ENCODE measurements around the gene H2AZ1. TPM values are rescaled to one million over a fixed set of nuclear protein-coding genes. Genes with fewer than 3 reads are reported as not detected.

Gene H2AZ1
- total RNA-seq (100 to 1,000 TPM in 4 of 5 donors, 10 to 100 TPM in 1; 93.9 to 146 (median 131) TPM), total RNA-seq (86.8 to 363 (median 104) reads per million in 29 experiments)
- total RNA-seq (2013) = 151 TPM

DNA sequence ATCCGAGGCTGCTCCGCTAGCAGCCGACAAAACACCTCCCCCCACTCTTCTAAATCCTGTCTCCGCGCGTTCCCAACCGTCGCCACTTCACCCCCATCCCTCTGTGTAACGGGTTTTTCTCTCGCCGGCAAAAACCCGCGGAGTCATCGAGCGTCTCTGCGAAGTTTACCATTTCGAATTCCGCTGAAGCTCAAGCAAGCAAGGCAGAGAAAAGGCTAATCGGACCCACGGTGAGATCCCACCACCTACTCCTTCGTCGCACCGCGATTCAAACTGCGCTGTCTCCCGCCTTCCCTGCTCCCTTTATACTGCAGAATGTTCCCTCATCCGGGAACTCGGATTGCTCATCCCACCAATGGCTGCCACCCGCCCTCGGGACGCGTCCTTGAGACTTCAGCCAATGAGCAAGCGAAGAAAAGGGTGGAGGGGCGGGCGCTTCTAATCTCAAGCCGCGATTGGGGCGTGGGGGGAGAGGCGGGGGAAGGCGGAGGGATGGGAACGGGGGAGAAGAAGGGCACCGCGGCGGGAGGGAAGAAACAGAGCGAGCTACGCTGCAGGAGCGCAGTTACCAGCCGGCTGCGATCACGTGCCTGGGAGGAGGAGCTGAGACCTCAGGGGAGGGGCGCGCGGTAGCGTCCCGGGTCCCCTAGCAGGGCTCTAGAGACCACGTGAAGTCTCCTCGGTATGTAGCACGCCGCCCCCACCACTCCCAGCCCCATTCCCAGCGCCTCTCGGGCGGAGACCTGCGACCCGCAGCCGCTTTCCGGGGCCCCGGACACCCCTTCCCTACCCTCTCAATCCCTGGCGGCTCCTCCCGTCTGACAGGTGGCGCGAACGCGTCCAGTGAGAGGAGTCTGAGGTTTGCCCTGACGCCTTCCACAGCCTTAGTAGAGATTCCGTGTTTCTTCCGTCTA, at the start of gene H2AZ1:
Gene H2AZ1 (minus strand): TSS at position 277 of the 914 bp plus-strand sequence. CDS start 105 bp downstream, at position 172.
- Mint-ChIP-seq H3K27ac (no peak within 1 kb of the TSS), H3K36me3 (peaks cover 5% of the 10 kb centered on the region)
- POLR2A ChIA-PET = interaction anchor here (0.6 to 2.0 kb wide), 9 partner anchors 9 to 1473 kb away, joined by 3 to 10 read pairs (median 5); partner anchors contain the start of gene LAMTOR3 (in 1 of the 2)

DNA sequence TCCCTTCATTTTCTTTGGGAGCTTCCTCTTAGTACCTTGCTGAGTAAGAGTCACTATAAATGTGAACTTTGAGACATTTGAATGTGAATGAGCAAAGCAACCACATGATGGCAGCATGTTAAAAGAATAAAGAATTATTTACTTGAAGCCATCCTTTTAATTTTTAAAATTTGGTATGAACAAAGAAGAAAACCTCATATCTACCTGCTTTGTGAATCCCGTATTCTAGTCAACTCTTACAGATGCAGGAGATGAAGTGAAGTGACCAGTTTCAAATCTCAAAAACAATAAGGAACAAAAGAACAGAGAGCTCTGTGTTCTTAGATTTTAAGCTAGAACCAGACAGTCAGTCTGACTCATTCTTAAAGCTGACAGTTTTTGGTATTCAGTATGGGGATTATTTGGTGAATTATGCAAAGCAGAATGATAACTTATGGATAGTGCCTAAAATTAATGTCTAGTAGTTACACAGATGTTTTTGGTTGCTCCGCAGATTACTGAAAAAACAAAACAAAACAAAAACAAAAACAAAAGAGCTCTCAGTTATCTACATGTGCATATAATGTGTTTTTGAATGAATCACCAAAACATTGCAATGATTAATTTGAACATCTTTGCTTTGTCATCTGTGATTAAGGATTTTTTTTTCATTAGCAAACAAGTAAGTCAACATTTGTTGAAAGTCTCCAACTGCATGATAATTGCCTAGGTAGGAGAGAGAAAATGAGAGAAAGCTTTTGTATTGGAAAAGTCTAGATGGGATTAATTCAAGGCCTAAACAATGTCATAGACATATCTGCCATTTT, 48.2 kb upstream of the H2AZ1 start:
- Histone ChIP-seq H3K36me3 (ENCODE audit: control insufficient read depth in 2 of 2, extremely low read depth in 1 of 2, insufficient read depth in 1 of 2, low read length in 1 of 2) (no peaks in the 10 kb centered on the region), H3K9me3 (no peaks in the 10 kb centered on the region), H3K4me3 (ENCODE audit: control insufficient read depth in 1 of 2, extremely low read depth in 1 of 2, low read length in 1 of 2) (no peak overlapping the region), H3K27me3 (replicated peaks in 1 of 2; ENCODE audit: control insufficient read depth in 2 of 2, extremely low read depth in 1 of 2, insufficient read depth in 2 of 2, low read length in 1 of 2) (no peaks in the 10 kb centered on the region), H3K4me1 (ENCODE audit: control insufficient read depth in 1 of 2, extremely low read depth in 1 of 2, insufficient read depth in 2 of 2, low read length in 2 of 2) (no peaks in the 10 kb centered on the region), H3K27ac (ENCODE audit: low read length) (no peak overlapping the region)
- no peaks in the 10 kb centered on the region for H3K27me3 Mint-ChIP-seq
- H3K36me3 Mint-ChIP-seq = no peaks in the 10 kb centered on the region
- POLR2A ChIA-PET = no interaction called here
- no peak overlapping the region for H3K4me3 Mint-ChIP-seq
- WGBS (ENCODE audit: insufficient coverage) = no CpG with 5 or more reads among the region's 2 CpGs
- no peaks in the 10 kb centered on the region for H3K9me3 Mint-ChIP-seq
- no peak overlapping the region for H3K27ac Mint-ChIP-seq
- CTCF ChIA-PET = interaction anchor here (0.6 to 3.7 kb wide), 5 partner anchors 9 to 1599 kb away, joined by 3 to 9 read pairs (median 3); no protein-coding TSS in a partner anchor
- DNase-seq (peak in 1 of 35 experiments; percentile 23), ATAC-seq (replicated peaks in 1 of 4) (no peak)
- no peaks in the 10 kb centered on the region for H3K4me1 Mint-ChIP-seq

More for the DNA sequence above, at the start of gene H2AZ1:
- Histone ChIP-seq H3K4me3 (ENCODE audit: control insufficient read depth in 1 of 2, extremely low read depth in 1 of 2, low read length in 1 of 2) (peak within 1 kb of the TSS; percentile 73 to 99), H3K36me3 (ENCODE audit: control insufficient read depth in 2 of 2, extremely low read depth in 1 of 2, insufficient read depth in 1 of 2, low read length in 1 of 2) (peaks cover 0 to 11% of the 10 kb centered on the region in 2 donors), H3K4me1 (ENCODE audit: control insufficient read depth in 1 of 2, extremely low read depth in 1 of 2, insufficient read depth in 2 of 2, low read length in 2 of 2) (peaks cover 25 to 26% of the 10 kb centered on the region in 2 experiments), H3K9me3 (no peaks in the 10 kb centered on the region), H3K27me3 (replicated peaks in 1 of 2; ENCODE audit: control insufficient read depth in 2 of 2, extremely low read depth in 1 of 2, insufficient read depth in 2 of 2, low read length in 1 of 2) (no peaks in the 10 kb centered on the region), H3K27ac (ENCODE audit: low read length) (peak within 1 kb of the TSS; percentile 95)
- H3K4me3 Mint-ChIP-seq = no peak within 1 kb of the TSS
- no peaks in the 10 kb centered on the region for H3K27me3 Mint-ChIP-seq
- peaks cover 12 to 28% (median 21%) of the 10 kb centered on the region in 3 donors for H3K4me1 Mint-ChIP-seq
- 0% methylated on average over 62 of the region's 76 CpGs for WGBS (ENCODE audit: insufficient coverage)
- CTCF ChIA-PET = interaction anchor here (0.5 to 2.6 kb wide), 15 partner anchors 10 to 1807 kb away, joined by 3 to 10 read pairs (median 5); partner anchors contain the start of genes DAPP1 (in 1 of the 2), LAMTOR3 (in 1 of the 2) and STPG2 (in 1 of the 2)
- peak; percentile 90 to 98 (median 95) for DNase-seq
- ATAC-seq (replicated peaks in 1 of 4) = peak; percentile 70 to 76 (median 73)
- H3K9me3 Mint-ChIP-seq = no peaks in the 10 kb centered on the region

GRCh38 chr4:99991741-99992140, 41.7 kb upstream of the H2AZ1 start:
- no peak for DNase-seq
- WGBS (ENCODE audit: insufficient coverage) = no CpG with 5 or more reads among the region's 3 CpGs
- Mint-ChIP-seq H3K36me3 (no peaks in the 10 kb centered on the region), H3K4me3 (no peak overlapping the region), H3K9me3 (no peaks in the 10 kb centered on the region), H3K4me1 (no peaks in the 10 kb centered on the region), H3K27me3 (peaks cover 7% of the 10 kb centered on the region in 2 donors), H3K27ac (no peak overlapping the region)
- no peak overlapping the region for H3K27ac ChIP-seq (ENCODE audit: low read length)
- POLR2A ChIA-PET = no interaction called here
- no peaks in the 10 kb centered on the region for H3K4me1 ChIP-seq (ENCODE audit: control insufficient read depth in 1 of 2, extremely low read depth in 1 of 2, insufficient read depth in 2 of 2, low read length in 2 of 2)
- CTCF ChIA-PET = no interaction called here
- no peaks in the 10 kb centered on the region for H3K36me3 ChIP-seq (ENCODE audit: control insufficient read depth in 2 of 2, extremely low read depth in 1 of 2, insufficient read depth in 1 of 2, low read length in 1 of 2)
- no peaks in the 10 kb centered on the region for H3K27me3 ChIP-seq (replicated peaks in 1 of 2; ENCODE audit: control insufficient read depth in 2 of 2, extremely low read depth in 1 of 2, insufficient read depth in 2 of 2, low read length in 1 of 2)
- H3K9me3 ChIP-seq = no peaks in the 10 kb centered on the region
- no peak for ATAC-seq (replicated peaks in 1 of 4)
- H3K4me3 ChIP-seq (ENCODE audit: control insufficient read depth in 1 of 2, extremely low read depth in 1 of 2, low read length in 1 of 2) = no peak overlapping the region

GRCh38 chr4:99987681-99988080, 37.6 kb upstream of the H2AZ1 start:
- ChIA-PET POLR2A (no interaction called here), CTCF (interaction anchor here in 1 of 2 donors (0.6 kb wide), 1 partner anchor 1539 kb away, joined by 3 read pairs; no protein-coding TSS in a partner anchor)
- peaks cover 0 to 4% (median 0%) of the 10 kb centered on the region in 3 donors for H3K9me3 Mint-ChIP-seq
- Histone ChIP-seq H3K27ac (ENCODE audit: low read length) (no peak overlapping the region), H3K27me3 (replicated peaks in 1 of 2; ENCODE audit: control insufficient read depth in 2 of 2, extremely low read depth in 1 of 2, insufficient read depth in 2 of 2, low read length in 1 of 2) (no peaks in the 10 kb centered on the region), H3K9me3 (no peaks in the 10 kb centered on the region), H3K4me1 (ENCODE audit: control insufficient read depth in 1 of 2, extremely low read depth in 1 of 2, insufficient read depth in 2 of 2, low read length in 2 of 2) (no peaks in the 10 kb centered on the region), H3K4me3 (ENCODE audit: control insufficient read depth in 1 of 2, extremely low read depth in 1 of 2, low read length in 1 of 2) (no peak overlapping the region), H3K36me3 (ENCODE audit: control insufficient read depth in 2 of 2, extremely low read depth in 1 of 2, insufficient read depth in 1 of 2, low read length in 1 of 2) (no peaks in the 10 kb centered on the region)
- H3K4me3 Mint-ChIP-seq = no peak overlapping the region
- H3K27me3 Mint-ChIP-seq = peaks cover 11 to 15% of the 10 kb centered on the region in 2 donors
- DNase-seq (no peak), ATAC-seq (replicated peaks in 1 of 4) (no peak)
- H3K36me3 Mint-ChIP-seq = no peaks in the 10 kb centered on the region
- no peak overlapping the region for H3K27ac Mint-ChIP-seq
- H3K4me1 Mint-ChIP-seq = no peaks in the 10 kb centered on the region

- H3K27ac ChIP-seq (ENCODE audit: low read length) = no peak overlapping the region
- CTCF ChIA-PET = no interaction called here
- DNase-seq (no peak), ATAC-seq (replicated peaks in 1 of 4) (no peak)
- Mint-ChIP-seq H3K27me3 (peaks cover 16% of the 10 kb centered on the region in 2 donors), H3K4me1 (no peaks in the 10 kb centered on the region), H3K36me3 (no peaks in the 10 kb centered on the region), H3K27ac (no peak overlapping the region), H3K4me3 (no peak overlapping the region), H3K9me3 (peaks cover 0 to 4% (median 0%) of the 10 kb centered on the region in 3 donors)
- no peak overlapping the region for H3K4me3 ChIP-seq (ENCODE audit: control insufficient read depth in 1 of 2, extremely low read depth in 1 of 2, low read length in 1 of 2)
- H3K27me3 ChIP-seq (replicated peaks in 1 of 2; ENCODE audit: control insufficient read depth in 2 of 2, extremely low read depth in 1 of 2, insufficient read depth in 2 of 2, low read length in 1 of 2) = no peaks in the 10 kb centered on the region
- H3K36me3 ChIP-seq (ENCODE audit: control insufficient read depth in 2 of 2, extremely low read depth in 1 of 2, insufficient read depth in 1 of 2, low read length in 1 of 2) = no peaks in the 10 kb centered on the region
- POLR2A ChIA-PET = no interaction called here
- no peaks in the 10 kb centered on the region for H3K9me3 ChIP-seq
- no CpG with 5 or more reads among the region's 4 CpGs for WGBS (ENCODE audit: insufficient coverage)
- H3K4me1 ChIP-seq (ENCODE audit: control insufficient read depth in 1 of 2, extremely low read depth in 1 of 2, insufficient read depth in 2 of 2, low read length in 2 of 2) = no peaks in the 10 kb centered on the region
These were observed 36.7 kb upstream of the H2AZ1 start for GRCh38 chr4:99986792-99987191.

DNA sequence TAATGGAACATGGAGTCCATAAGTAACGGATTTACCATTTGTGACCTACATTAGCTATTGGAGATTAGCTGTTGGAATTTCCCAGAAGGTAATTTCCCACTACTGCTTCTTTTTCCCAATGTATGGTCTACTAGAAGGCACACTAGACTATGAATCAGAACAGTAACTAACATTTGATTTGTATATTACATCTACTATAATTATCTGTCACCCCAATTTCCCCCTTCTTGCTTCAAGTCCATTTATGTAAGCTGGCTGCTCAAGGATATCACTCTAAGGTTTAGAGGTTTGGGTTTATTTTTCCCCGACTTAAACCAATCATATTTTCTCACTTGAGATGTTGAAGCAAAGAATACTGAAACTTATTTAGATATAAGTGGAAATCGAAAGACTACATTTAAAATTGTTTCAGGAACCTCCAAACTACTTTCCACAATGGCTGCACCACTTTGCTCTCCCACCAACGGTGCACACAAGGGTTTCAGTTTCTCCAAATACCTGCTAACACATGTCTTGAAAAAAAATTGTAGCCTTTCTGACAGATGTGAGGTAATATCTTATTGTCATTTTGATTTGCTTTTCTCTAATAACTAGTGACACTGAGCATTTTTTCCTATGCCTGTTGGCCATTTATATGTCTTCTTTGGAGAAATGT, 33.3 kb upstream of the H2AZ1 start:
- POLR2A ChIA-PET = no interaction called here
- Histone ChIP-seq H3K27me3 (replicated peaks in 1 of 2; ENCODE audit: control insufficient read depth in 2 of 2, extremely low read depth in 1 of 2, insufficient read depth in 2 of 2, low read length in 1 of 2) (no peaks in the 10 kb centered on the region), H3K4me3 (ENCODE audit: control insufficient read depth in 1 of 2, extremely low read depth in 1 of 2, low read length in 1 of 2) (no peak overlapping the region), H3K4me1 (ENCODE audit: control insufficient read depth in 1 of 2, extremely low read depth in 1 of 2, insufficient read depth in 2 of 2, low read length in 2 of 2) (no peaks in the 10 kb centered on the region), H3K27ac (ENCODE audit: low read length) (no peak overlapping the region), H3K9me3 (no peaks in the 10 kb centered on the region), H3K36me3 (ENCODE audit: control insufficient read depth in 2 of 2, extremely low read depth in 1 of 2, insufficient read depth in 1 of 2, low read length in 1 of 2) (no peaks in the 10 kb centered on the region)
- CTCF ChIA-PET = no interaction called here
- peaks cover 0 to 9% (median 0%) of the 10 kb centered on the region in 3 donors for H3K9me3 Mint-ChIP-seq
- H3K4me1 Mint-ChIP-seq = no peaks in the 10 kb centered on the region
- no peak overlapping the region for H3K4me3 Mint-ChIP-seq
- peaks cover 10 to 15% of the 10 kb centered on the region in 2 donors for H3K27me3 Mint-ChIP-seq
- H3K36me3 Mint-ChIP-seq = no peaks in the 10 kb centered on the region
- ATAC-seq (replicated peaks in 1 of 4) (no peak), DNase-seq (no peak)
- no CpG with 5 or more reads among the region's 4 CpGs for WGBS (ENCODE audit: insufficient coverage)
- H3K27ac Mint-ChIP-seq = no peak overlapping the region

Measured in T-cell (primary cell).